ENCODE results near the gene LIN54.
"Not testable (repeated sequence)": the region's sequence is repeated elsewhere in the genome, so short reads cannot be mapped to it uniquely, and the experiment has no call there.

Gene LIN54

DNA sequence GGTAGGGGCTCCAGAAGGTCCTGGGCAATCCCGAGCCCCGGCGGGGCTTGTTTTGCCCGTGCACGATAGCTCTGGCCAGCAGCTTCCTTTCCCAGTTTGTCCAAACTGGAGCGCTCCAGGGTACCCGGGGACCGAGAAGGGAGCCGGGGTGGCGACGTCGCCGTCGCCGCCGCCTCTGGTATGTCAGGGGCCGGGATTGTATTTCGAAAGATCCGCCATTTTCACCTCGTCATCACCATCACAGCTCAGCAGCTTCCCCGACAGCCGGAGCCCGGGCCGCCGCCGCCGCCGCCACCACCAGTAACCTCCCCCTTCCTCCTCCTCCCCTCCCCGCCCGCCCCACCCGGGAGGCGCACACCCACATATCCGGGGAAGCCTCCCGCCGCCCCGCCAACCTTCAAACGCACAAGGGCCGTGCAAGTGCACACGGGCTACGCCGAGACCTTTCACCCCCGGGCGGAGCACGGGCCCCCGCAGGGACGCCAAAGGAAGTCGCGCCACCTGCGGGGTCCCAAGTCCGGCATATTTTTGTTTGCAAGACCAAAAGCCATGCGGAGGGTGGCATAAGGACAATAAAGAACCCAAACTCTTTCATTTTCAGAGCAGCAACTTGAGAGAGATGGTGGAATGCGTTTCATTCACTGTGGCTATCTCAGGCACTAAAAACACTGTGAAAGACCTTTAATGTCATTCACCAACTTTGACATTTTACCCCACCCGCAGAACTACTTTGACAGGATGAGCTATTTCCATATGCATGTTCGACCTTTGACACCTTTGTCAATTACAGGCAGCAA lies at the start of gene LIN54:
Gene LIN54 (minus strand): TSS at position 302 of the 797 bp plus-strand sequence. CDS start 25,979 bp downstream, outside the sequence.
- FAIRE-seq = no peak

DNA sequence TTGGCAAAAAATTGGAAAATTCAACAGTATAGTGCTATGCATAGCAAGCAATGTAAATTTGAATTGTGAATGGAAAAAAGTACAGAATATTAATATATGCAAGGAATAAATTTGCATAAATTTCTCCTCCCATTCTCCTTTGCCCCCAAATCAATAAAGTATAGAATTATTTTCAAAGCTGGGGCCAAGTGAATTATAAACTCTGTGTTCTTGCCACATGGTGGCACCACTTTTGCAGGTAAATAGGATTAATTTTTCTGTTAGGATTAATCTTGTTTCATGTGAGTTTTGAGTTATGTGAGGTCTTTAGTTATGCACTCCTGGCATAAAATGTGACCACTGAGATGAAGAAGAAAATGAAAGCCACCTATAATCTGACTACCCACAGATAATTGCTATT lies 44.3 kb upstream of the LIN54 start:
- FAIRE-seq = no peak

DNA sequence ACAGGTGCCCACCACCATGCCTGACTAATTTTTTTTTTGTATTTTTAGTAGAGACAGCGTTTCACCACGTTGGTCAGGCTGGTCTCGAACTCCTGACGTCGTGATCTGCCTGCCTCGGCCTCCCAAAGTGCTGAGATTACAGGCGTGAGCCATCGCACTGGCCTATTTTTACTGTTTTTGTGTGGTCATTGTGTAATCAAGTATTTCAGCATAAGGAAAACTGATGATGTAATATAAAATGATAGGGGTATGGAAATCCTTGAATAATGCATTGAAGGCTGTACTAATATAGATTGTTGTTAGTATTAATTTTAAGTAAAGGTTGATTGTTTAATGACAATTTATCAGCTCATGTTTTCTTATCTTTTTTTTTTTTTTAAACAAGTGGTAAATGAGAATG lies 38.2 kb upstream of the LIN54 start:
- not testable (repeated sequence) for FAIRE-seq

DNA sequence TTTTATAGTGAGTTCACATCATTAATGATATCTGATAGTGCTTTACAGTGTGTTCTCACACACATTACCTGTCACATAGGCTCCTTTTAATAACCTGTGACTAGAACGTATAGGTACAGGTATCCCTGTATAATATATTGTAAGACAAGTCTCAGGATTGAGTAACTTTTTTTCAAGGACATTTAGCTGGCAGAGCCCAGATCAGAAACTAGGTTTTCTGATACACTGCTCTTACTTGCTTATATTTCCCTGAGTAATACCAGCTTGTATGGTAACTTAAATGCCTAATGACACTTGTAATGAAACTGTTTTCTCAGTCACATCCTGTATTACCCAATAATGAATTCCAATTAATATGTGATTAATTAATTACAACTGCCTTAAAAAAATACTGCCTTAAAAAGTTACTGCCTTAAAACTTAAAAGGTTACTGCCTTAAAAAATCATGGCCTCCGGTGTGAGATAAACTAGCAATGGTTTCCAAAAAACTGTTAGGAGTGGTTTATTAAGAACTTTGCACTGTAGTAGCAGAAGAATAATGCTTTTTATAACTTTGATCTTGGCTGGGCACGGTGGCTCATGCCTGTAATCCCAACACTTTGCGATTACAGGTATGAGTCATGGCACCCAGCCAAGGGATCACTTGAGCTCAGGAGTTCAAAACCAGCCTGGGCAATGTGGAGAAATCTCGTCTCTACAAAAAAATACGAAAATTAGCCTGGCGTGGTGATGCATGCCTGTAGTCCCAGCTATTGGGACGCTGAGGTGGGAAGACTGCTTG lies 36.3 kb upstream of the LIN54 start:
- peak; percentile 37 for FAIRE-seq

DNA sequence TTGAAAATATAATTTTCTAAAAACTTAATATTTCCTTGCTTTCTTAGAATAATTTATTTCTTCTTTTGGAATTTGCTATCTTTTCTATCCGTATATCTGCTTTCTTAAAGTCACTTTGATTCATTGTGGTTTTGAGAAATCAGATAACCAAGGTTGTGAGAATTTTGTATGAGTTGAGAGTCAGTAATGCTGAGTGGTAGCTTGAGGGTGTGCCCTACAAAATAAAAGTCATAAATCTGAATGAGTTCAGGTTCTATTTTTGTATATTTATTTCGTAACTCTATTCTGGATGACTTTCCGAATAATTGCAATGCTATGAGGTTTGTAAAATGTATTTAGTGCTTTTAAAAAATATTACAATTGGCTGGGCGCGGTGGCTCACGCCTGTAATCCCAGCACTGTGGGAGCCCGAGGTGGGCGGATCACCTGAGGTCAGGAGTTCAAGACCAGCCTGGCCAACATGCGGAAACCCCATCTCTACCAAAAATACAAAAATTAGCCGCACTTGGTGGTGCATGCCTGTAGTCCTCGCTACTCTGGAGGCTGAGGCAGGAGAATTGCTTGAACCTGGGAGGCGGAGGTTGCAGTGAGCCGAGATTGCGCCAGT lies 33.3 kb upstream of the LIN54 start:
- FAIRE-seq = no peak

DNA sequence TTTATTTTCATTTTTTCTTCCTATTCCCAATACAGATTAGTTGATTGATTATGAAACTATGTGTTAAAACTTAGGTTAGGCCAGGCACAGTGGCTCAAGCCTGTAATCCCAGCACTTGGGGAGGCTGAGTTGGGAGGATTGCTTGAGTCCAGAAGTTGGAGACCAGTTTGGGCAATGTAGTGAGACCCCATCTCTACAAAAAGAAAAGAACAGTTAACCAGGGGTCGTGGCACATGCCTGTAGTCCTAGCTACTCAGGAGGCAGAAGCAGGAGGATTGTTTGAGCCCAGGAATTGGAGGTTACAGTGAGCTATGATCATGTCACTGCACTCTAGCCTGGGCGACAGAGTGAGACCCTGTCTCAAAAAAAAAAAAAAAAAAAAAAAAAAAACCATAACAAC lies 32.5 kb upstream of the LIN54 start:
- not testable (repeated sequence) for FAIRE-seq

DNA sequence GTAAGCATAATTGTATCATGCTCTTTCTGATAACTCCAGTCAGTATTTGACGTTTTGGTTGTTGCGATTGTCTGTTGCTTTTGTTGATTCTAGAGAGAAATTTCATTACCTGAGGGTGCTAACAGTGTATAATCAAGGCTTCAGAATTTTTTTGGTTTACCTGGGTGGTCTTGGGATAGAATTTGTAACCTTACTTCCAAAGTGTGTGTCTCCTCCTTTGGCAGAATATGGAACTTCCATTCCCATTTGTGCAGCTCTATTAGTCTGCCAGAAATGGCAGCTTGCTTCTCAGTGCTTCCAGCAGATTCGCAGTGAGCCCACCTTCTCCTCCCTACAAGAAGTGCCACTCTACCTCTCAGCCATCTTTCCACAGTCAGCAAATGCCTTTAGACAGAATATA lies 29.6 kb upstream of the LIN54 start:
- no peak for FAIRE-seq

DNA sequence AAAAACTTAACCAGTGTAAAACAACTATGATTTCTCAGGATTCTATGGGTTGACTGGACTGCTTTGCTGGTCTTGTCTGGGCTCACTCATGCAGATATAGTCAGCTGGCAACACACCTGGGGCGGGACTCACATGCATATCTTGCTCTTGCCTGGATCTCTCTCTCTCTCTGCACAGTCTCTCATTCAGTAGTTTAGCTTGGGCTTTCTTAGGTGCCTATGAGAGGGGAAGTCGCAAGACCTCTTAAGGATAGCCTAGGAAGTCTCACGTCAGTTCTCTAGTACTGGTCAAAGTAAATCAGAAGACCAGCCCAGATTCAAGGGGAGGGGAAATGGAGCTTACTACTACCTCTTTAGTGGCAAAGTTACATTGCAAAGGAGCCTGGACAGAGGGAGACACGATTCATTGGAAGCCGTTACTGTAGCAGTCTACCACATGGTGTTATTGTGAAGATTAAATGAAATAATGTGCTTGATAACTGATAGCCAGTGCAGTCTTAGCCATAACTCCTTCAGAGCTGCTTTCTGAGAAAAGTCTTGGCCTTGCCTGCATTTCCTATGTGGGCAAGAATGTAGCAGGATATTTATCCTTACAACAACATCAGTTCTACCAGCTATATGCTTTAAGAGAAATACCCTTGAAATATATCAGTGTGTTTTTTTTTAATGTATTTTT lies 26.5 kb upstream of the LIN54 start:
- FAIRE-seq = no peak

DNA sequence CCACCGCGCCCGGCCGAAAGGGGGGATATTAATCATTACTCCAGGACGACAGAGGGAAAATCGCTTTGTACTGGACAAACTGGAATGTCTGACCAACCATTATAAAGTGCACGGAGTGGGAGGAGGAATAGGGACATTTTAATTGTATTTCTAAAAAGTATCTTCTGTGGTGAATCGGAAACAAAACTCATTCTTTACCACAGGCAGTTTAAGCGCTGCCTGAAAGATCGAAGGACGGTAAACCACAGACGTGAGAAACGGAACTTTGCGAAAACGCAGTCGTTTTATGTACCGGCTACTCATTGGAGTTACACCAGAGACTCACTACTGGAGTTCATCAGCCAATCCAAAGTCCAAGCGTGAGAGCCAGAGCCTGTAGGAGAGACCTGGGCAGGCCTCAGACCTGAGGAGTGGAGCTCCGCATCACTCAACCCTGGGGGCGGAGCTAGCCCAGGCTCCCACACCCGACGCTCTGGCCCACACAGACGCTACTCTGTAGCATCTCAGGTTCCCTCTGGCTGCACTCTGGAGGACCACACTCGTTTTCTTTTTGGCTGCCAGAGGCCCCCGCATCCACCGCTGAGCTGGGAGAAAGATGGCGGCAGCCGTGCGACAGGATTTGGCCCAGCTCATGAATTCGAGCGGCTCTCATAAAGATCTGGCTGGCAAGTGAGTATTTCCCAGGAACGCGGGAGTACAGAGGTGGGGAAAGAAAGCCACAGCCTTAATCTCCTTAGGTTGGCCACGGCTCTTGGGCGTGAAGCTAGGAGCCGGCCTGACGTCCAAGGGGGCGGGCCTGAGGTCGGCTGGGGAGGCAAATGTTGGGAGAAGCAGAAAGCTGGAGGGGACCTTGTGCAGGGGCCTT lies 24.2 kb upstream of the LIN54 start, which contains the start of gene COPS4:
Gene COPS4 (plus strand): TSS at position 554 of the 865 bp plus-strand sequence. CDS start 42 bp downstream, at position 596.
- peak; percentile 99 for FAIRE-seq

DNA sequence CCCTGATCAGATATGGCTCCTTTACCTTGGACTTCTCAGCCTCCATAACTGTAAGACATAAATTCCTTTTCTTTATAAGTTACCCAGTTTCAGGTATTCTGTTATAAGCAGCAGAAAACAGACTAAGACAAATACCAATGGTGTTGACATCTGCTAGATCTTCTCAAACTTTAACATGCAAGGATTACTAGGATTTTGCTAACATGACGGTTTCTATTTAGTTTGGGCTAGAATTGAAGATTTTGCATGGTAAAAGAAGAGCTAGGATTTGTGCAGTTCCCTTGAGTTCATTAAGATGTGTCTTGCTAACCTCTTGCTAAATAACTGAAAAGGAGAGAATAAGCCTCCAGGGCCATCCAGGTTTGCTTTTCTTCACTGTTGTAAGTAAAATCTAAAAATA lies 19.1 kb upstream of the LIN54 start:
- FAIRE-seq = no peak

DNA sequence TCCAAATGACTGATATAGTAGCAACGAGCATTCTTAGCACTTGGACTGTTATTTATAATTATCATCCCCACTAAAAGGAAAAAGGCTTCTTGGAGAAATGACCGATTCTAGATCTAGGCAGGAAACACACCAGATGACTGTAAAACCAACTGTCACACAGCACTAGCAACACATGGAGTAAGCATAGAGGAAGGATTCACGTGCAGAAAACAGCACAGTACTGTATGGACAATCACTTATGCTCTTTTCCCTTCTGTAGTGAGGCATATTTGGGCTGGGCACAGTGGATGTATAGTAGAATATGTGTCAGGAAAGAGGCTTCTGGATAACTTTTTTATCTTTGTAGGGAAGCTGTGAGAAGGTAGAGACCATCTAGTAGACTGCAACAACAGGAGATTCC lies 18.4 kb upstream of the LIN54 start:
- no peak for FAIRE-seq

DNA sequence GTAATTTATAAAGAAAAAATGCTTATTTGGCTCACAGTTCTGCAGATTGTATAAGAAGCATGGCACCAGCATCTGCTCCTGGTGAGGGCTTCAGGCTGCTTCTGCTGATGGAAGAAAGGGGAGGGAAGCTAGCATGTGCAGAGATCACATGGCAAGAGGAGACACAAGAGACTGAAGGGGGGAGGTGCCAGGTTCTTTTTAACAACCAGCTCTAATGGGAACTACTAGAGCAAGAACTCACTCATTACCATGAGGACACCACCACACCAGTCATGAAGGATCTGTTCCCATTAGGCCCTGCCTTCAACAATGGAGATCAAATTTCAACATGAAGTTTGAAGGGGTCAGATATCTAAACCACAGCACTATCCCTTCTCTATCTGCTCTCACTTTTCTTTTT lies 14.9 kb upstream of the LIN54 start:
- FAIRE-seq = no peak

DNA sequence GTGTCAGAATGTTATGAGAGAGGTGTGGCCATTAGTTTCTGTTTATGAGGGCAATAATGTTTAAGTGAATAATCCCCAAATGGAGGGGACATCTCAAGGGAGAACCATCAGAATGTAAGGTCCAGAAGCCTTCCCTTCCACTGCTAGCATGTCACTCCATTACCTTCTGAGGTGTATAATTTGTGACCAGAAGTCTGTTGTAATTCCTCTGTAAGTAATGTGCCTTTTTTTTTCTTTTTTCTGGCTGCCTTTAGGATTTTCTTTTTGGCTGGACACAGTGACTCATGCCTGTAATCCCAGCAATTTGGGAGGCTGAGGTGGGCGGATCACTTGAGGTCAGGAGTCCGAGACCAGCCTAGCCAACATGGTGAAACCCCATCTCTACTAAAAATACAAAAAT lies 13.6 kb upstream of the LIN54 start:
- FAIRE-seq = no peak

DNA sequence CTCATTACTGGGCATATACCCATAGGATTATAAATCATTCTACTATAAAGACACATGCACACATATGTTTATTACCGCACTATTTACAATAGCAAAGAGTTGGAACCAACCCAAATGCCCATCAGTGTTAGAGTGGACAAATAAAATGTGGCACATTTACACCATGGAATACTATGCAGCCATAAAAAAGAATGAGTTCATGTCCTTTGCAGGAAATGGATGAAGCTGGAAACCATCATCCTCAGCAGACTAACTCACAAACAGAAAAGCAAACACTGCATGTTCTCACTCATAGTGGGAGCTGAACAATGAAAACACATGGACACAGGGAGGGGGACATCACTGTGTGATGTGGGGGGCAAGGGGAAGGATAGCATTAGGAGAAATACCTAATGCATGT lies 13.0 kb upstream of the LIN54 start:
- not testable (repeated sequence) for FAIRE-seq

DNA sequence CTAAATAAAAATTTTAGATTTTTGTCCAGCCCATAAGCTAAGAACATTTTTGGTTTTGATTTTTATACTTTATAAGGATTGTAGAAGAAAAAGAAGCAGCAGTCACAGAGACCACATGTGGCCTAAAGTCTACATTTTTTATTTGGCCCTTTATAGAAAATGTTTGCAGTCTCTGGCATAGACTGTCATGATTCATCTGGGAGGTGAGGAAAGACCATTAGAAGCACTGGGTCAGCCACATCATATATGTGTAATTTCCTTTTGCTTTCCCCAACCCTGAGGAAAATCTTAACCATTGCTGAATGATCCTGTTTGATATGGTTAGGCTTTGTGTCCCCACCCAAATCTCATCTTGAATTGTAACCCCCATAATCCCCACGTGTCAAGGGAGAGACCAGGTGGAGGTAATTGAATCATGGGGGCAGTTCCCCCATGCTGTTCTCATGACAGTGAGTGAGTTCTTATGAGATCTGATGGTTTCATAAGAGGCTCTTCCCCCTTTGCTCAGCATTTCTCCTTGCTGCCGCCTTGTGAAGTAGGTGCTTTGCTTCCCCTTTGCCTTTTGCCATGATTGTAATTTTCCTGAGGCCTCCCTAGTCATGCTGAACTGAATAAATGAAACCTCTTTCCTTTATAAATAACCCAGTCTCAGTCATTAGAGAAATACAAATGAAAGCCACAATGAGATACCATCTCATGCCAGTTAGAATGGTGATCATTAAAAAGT lies 12.3 kb upstream of the LIN54 start:
- no peak for FAIRE-seq

DNA sequence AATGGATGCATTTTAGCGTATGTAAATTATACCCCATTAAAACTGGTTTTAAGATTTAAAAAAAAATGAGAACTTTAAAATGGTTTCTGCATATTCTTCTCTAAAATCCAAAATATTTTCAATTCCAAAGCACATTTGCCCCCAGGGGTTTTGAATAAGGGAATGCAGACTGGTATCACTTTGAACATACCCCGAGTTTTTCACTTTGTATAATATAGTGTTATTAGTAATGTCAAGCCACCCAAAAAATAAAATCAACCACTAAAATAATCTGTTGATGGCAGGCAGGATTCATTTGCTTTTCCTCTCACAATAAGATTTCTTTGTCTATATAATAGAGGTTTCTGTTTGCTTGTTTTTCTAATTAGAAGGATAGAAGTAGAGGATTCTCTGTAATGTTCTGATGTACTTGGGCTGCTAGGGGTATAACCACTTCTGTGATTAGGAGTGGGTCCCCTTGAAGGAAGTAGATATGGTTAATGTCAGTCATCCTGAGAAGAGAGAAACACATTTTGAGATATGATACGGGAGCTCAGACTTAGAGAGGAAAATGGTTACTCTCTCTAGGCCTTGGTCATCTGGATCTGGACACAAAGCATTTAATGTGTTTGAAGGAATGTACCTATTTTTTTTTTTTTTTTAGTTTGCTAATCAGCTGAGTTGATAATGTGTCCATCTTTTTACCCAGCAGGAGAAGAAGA lies 9.3 kb upstream of the LIN54 start:
- FAIRE-seq = no peak

DNA sequence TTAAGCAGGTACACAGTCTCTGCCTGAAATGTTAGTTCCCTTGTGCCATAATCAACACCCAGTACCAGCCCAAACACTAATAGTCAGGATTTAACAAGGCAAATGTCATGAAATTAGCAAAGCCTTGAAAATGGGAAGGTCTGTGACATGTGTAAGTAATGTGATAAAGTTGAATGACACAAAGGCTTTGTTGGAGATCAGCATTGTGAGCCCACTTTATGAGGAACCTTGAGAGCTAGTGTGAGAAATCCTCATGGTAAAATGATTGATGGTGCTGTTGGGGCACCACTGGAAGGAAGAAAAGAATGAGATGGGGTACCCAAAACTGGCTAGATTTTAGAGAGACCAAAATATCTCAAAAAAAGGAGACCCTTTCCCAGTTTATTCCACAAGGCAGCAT lies 3.3 kb upstream of the LIN54 start:
- no peak for FAIRE-seq

DNA sequence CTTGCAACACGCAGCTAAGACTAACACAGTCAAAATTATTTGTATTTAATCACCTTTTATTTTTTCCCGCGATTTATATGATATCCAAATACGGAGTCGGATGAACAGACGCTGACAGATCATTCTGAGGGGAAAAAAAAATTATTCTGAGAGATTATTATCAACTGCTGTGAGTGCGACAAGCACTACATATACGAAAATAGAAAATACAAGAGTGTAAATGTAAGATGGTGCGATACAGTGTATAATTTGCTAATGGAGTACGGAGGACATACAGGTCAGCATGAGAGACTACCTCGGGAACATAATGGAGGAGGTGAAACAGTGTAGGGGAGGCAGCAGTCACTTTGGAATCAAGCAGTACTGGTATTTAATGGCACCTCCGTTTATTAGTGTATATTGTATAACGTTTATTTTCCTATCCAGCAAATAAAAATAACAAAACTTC lies 2.8 kb upstream of the LIN54 start:
- FAIRE-seq = no peak

DNA sequence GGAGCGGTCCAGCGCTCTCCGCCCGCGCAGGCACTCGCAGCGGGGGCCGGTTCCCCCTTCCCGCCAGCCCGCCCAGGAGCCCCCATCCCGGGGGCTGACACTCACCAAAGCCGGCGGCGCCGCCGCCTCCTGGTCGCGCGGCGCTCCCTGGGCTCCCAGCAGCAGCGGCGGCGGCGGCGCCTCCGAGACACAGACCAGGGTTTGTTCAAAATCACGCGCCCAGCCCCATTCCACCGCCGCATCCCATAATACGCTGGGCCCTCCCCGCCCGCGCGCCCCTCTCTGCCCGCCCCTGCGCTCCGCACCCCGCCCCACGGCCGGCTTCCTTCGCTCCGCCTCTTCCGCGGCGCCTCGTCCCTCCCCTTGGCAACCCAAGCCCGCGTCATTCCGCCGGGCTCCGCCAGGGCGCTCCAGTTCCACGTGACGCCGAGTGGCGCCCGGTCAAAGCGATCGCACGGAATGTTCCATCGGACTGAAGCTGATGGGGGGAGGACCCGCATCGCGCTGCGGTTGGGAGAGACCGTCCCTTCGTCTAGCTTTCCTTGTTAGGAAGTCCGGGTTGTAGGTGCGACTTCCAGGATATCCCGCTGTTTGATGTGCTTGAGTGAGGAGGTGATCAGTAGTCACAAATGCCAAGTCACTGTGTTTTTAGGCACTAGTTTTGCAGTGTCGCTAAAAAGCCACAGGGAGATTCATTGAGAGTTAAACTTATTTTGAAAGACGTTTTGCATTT lies 2.2 kb upstream of the LIN54 start:
- peak; percentile 96 for FAIRE-seq

DNA sequence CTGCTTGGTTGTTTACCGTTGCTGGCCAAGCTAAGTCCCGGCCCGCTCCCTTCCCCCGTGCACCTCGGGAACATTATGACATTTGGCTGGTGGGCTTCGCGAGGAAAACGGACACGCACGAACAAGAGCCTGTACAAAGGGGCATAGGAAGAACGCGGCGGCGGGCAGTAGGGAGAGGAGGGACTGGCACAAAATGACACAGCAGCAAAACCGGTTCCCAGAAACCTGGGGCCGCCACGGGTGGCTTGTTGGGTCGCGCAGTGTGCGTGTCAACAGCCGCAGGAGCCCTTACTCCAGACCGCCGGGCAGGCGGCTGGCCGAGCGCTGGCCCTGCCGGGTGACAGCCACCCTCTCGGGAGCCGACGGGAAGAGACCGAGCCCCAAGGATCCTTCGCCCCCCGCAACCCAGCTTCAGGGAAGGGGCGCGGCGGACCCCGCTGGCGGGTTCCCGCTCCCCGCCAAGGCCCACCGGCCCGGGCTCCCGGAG lies 1.6 kb upstream of the LIN54 start:
- no peak for FAIRE-seq

Measured in G401.6 (cell line).